RPMI7951 (cell line): Measurements from ENCODE around the gene OSR1. TPM values are rescaled to one million over a fixed set of nuclear protein-coding genes. Genes with fewer than 3 reads are reported as not detected.
"Not testable (repeated sequence)": the region's sequence is repeated elsewhere in the genome, so short reads cannot be mapped to it uniquely, and the experiment has no call there.

ENCODE experiments used
- DNase-seq: peaks from one replicate; pipeline ENCODE4 v3.0.0-alpha.2; 2012; ENCODE audit warnings: low read depth
- total RNA-seq: library from RNA; depleted of rRNA; stranded (reverse); fragments of >200 nt; shearing (Covaris generic); gene quantifications from 2 replicates; pipeline ENCODE4 v1.2.3, GENCODE V29; 2014

Gene OSR1
- total RNA-seq, 1 experiment from 2014 or later: 3.6 TPM

GRCh38 chr2:19332503-19332902, 25.9 kb downstream of the OSR1 start:
- no peak for DNase-seq

GRCh38 chr2:19331450-19331849, 27.0 kb downstream of the OSR1 start:
- no peak for DNase-seq

GRCh38 chr2:19330436-19330835, 28.0 kb downstream of the OSR1 start:
- DNase-seq: no peak

- no peak for DNase-seq
These were observed 29.0 kb downstream of the OSR1 start for GRCh38 chr2:19329445-19329844.

- no peak for DNase-seq
These were observed 30.9 kb downstream of the OSR1 start for GRCh38 chr2:19327496-19327895.

- peak; percentile 36 for DNase-seq
These were observed 36.5 kb downstream of the OSR1 start for GRCh38 chr2:19321946-19322345.

GRCh38 chr2:19320813-19321212, 37.6 kb downstream of the OSR1 start:
- DNase-seq: no peak

GRCh38 chr2:19319698-19320097, 38.7 kb downstream of the OSR1 start:
- DNase-seq: no peak

- no peak for DNase-seq
These were observed 39.4 kb downstream of the OSR1 start for GRCh38 chr2:19319064-19319463.

GRCh38 chr2:19313553-19313952, 44.9 kb downstream of the OSR1 start:
- no peak for DNase-seq

- DNase-seq: peak; percentile 68
These were observed 45.5 kb downstream of the OSR1 start for GRCh38 chr2:19312949-19313348.

- DNase-seq: not testable (repeated sequence)
These were observed 52.4 kb downstream of the OSR1 start for GRCh38 chr2:19306065-19306464.

GRCh38 chr2:19305400-19306055, 52.9 kb downstream of the OSR1 start:
- not testable (repeated sequence) for DNase-seq

- no peak for DNase-seq
These were observed 56.7 kb downstream of the OSR1 start for GRCh38 chr2:19301706-19302105.
